H1 (cell line): ENCODE data around the gene COLEC11. TPM values are rescaled to one million over a fixed set of nuclear protein-coding genes. Genes with fewer than 3 reads are reported as not detected.

Experiments used
- RNF2 ChIP-seq: fragments of 200-900, 300-1000 bp; sonication (generic); IDR thresholded peaks from 2 replicates; pipeline ENCODE4 v1.7.1; 2016; ENCODE audit warnings: borderline replicate concordance, low read depth, mild to moderate bottlenecking, antibody characterized with exemption, low read length; ENCODE audit not compliant: poor library complexity, severe bottlenecking; ENCODE audit errors: missing control alignments
- polyA plus RNA-seq, 7 experiments: library from polyadenylated mRNA; depleted of rRNA in 3 of 7; stranded (reverse) in 5 of 7; unstranded in 2 of 7; fragments of >200 nt in 5 of 7; fragments of 200-250 nt in 2 of 7; gene quantifications; 1 replicate in 5 of 7; 2 replicates in 1 of 7; 4 replicates in 1 of 7; pipeline versions ENCODE4 v1.2.1 to v1.2.3, GENCODE V29; 2011 to 2013; ENCODE audit warnings: missing spikeins in 2 of 7, mixed read lengths in 2 of 7
- total RNA-seq: library from RNA; stranded (reverse); fragmentation: NEBNext Ultra II Directional; extraction: Animal tissue kit (Norgen Biotek cat#: 25700); gene quantifications from 2 replicates; pipeline ENCODE4 v1.2.1, GENCODE V29; 2021

Gene COLEC11
- total and polyA plus RNA-seq, 2 of the 8 experiments (the other 6 are each of a cell fraction or from before 2014, with no cell fraction given): 0.47 to 0.80 TPM

DNA sequence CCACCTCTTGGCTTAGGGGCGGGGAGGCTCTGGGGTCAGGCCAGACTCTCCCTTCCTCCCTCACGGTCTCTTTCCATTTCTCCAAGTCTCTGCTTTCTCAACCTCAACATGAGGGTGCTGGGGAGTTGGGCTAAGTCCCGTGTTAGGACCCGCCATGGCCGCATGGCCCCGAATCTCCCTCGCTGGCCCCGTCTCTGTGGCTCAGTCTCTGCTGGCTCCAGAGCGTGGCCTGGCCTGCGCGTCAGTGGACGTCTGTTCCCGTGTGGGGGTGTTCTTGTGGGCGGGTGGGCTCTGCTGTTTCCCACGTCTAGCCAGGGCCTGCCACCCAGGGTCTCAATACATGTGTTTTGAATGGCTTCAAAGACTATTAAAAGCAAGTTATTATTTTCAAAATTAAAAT, 75.5 kb downstream of the COLEC11 start (continued):
- no peak for TF ChIP-seq RNF2
